Testis (tissue), 3 donors: ENCODE measurements around the gene BCL2L14. TPM values are rescaled to one million over a fixed set of nuclear protein-coding genes. Genes with fewer than 3 reads are reported as not detected.

Source experiments
- DNase-seq: peaks from one replicate; pipeline ENCODE4 v3.0.0-alpha.2; 2019
- H3K27ac ChIP-seq, 2 donors: fragments of 200-600 bp; sonication (generic); one replicate each; pipeline ENCODE4 v1.5.1; 2019
- H3K27me3 ChIP-seq: fragments of 200-600 bp; sonication (generic); one replicate; pipeline ENCODE4 v1.5.1; 2019
- H3K36me3 ChIP-seq: fragments of 200-600 bp; sonication (generic); one replicate; pipeline ENCODE4 v1.5.1; 2017; ENCODE audit warnings: low read depth; ENCODE audit errors: missing control alignments
- H3K4me1 ChIP-seq: fragments of 200-600 bp; sonication (generic); one replicate; pipeline ENCODE4 v1.5.1; 2019
- H3K4me3 ChIP-seq, 2 donors: fragments of 200-600 bp; sonication (generic); one replicate each; pipeline ENCODE4 v1.5.1; 2017 to 2019
- H3K9me3 ChIP-seq: fragments of 200-600 bp; sonication (generic); one replicate; pipeline ENCODE4 v1.5.1; 2017
- POLR2A ChIP-seq: fragments of 450-650 bp; IDR thresholded peaks from one replicate; pipeline ENCODE4 v1.6.1; 2017; ENCODE audit warnings: antibody characterized with exemption, mild to moderate bottlenecking, moderate library complexity
- WGBS, 2 donors: methylation state at CpG; one replicate each; pipeline ENCODE4 v1.1.5; 2018; 5-methylcytosine and 5-hydroxymethylcytosine counted together
- intact Hi-C: fragments of 100-400 bp; cut with DNase I; formaldehyde crosslinking; loops from one replicate; pipeline ENCODE4 v1.15.1; 2023; ENCODE audit warnings: low total_unique reads
- polyA plus RNA-seq: library from polyadenylated mRNA; stranded (reverse); fragments of 350-450 nt; fragmentation: Illumina TruSeq; extraction: RNeasy Lipid Tissue Mini Kit (QIAGEN cat#74804); gene quantifications from one replicate; pipeline ENCODE4 v1.2.3, GENCODE V29; 2014; ENCODE audit warnings: low read depth, low replicate concordance; ENCODE audit not compliant: insufficient read depth
- total RNA-seq, 2 donors: library from RNA; depleted of rRNA; stranded (reverse); fragments of >200 nt; gene quantifications; one replicate each; pipeline ENCODE4 v1.2.3, GENCODE V29; 2016
- TF ChIP-seq, protein P1 (sequence below), 3 experiments: fragments of 450-650 bp in 2 of 3; fragments of 200-600 bp in 1 of 3; sonication (generic) in 1 of 3; IDR thresholded peaks; one replicate each; pipeline ENCODE4 v1.5.1; 2016 to 2019; ENCODE audit warnings: antibody characterized with exemption in 3 of 3, mild to moderate bottlenecking in 2 of 3, moderate library complexity in 1 of 3

The BCL2L14 gene
- total and polyA plus RNA-seq, 3 donors from 2014 or later = 18.8 to 79.9 (median 51.4) TPM

DNA sequence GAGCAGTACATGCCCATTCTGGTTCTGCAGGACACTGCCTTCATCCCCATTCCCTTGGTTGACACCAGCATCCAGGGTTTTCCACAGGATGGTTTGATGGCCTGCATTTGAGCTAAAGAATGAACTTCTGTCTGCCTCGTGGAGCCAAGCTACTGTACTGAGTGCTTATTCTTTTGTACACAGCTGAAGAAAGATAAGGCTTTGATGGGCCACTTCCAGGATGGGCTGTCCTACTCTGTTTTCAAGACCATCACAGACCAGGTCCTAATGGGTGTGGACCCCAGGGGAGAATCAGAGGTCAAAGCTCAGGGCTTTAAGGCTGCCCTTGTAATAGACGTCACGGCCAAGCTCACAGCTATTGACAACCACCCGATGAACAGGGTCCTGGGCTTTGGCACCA, 23.7 kb downstream of the BCL2L14 start:
- H3K9me3 ChIP-seq = no peaks in the 10 kb centered on the region
- H3K36me3 ChIP-seq = no peaks in the 10 kb centered on the region
- no peaks in the 10 kb centered on the region for H3K4me1 ChIP-seq
- TF ChIP-seq POLR2A = no peak
- TF ChIP-seq, protein P1, sequence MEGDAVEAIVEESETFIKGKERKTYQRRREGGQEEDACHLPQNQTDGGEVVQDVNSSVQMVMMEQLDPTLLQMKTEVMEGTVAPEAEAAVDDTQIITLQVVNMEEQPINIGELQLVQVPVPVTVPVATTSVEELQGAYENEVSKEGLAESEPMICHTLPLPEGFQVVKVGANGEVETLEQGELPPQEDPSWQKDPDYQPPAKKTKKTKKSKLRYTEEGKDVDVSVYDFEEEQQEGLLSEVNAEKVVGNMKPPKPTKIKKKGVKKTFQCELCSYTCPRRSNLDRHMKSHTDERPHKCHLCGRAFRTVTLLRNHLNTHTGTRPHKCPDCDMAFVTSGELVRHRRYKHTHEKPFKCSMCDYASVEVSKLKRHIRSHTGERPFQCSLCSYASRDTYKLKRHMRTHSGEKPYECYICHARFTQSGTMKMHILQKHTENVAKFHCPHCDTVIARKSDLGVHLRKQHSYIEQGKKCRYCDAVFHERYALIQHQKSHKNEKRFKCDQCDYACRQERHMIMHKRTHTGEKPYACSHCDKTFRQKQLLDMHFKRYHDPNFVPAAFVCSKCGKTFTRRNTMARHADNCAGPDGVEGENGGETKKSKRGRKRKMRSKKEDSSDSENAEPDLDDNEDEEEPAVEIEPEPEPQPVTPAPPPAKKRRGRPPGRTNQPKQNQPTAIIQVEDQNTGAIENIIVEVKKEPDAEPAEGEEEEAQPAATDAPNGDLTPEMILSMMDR (IDR thresholded peaks at IDR 0.05) = no peak
- no peak overlapping the region for H3K4me3 ChIP-seq
- WGBS, 2 donors = 86 to 100% methylated on average over 3 to 4 of the region's 4 CpGs
- no peak overlapping the region for H3K27ac ChIP-seq
- no peaks in the 10 kb centered on the region for H3K27me3 ChIP-seq
- DNase-seq = no peak
- intact Hi-C loops = no loop called here

DNA sequence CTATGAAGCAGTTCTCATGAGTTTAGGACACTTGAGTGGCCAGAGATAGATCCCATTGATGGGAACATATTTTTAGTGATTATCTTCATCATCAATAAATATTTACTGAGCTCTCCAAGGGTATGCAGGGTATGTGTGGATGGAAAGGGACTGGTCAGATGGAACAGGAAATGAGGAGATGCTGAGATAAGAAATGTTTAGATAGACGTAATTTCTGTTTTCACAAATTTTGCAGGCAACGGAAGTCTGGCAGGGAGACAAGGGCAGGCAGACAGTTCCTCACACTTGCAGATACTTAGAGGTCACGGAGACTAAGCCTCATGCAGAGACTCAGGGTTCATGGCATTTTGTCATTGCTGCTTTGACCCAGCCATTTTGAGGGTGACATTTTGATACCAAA, 24.3 kb downstream of the BCL2L14 start:
- Histone ChIP-seq H3K27ac (no peak overlapping the region), H3K27me3 (no peaks in the 10 kb centered on the region), H3K4me3 (no peak overlapping the region), H3K9me3 (no peaks in the 10 kb centered on the region), H3K36me3 (no peaks in the 10 kb centered on the region), H3K4me1 (no peaks in the 10 kb centered on the region)
- no peak for DNase-seq
- intact Hi-C loops = no loop called here
- no peak for TF ChIP-seq POLR2A
- TF ChIP-seq, protein P1 (IDR thresholded peaks at IDR 0.05) = no peak
- WGBS, 2 donors = 78 to 87% methylated on average over 3 of the region's 3 CpGs

DNA sequence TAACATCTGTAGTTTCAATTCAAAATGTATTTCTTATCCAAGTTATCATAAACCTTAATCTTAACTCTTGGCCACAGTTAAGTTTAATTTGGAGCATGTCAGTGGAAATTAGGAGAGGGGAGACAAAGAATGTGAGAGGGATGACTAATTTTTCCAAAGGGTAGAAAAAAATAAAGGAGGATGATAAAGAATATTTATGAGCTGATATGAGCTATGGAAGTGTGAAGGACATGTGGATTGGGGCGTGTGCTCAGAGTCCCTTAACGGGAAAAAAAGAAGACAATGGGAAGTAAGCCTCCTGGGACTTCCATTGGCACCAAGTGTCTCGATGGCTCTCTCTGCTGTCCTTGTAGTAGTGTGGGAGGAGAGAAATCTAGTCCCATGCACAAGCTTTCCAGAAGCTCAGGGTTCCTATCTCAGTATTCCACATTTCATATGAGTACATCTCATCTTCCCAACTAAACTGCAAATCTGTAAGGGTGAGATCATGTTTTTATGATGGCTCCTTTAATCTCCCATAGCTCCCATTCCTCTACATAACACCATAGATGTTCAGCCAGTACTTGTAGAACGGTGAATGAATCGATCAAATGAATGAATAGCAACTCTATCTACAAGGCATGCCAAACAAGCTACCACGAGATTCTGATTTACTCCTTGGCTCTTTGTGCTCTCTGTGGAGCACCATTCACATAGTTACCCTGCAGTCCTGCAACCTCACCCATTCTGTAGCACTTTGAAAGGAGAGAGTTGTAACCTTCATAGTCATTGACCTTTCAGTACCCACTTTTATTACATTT, 27.4 kb downstream of the BCL2L14 start:
- Histone ChIP-seq H3K9me3 (no peaks in the 10 kb centered on the region), H3K4me1 (no peaks in the 10 kb centered on the region), H3K36me3 (no peaks in the 10 kb centered on the region), H3K27ac (no peak overlapping the region), H3K27me3 (no peaks in the 10 kb centered on the region), H3K4me3 (no peak overlapping the region)
- TF ChIP-seq, protein P1 (IDR thresholded peaks at IDR 0.05) = no peak
- no peak for TF ChIP-seq POLR2A
- intact Hi-C loops = no loop called here
- no peak for DNase-seq
- 61 to 71% methylated on average over 6 of the region's 6 CpGs for whole genome bisulfite sequencing, 2 donors

DNA sequence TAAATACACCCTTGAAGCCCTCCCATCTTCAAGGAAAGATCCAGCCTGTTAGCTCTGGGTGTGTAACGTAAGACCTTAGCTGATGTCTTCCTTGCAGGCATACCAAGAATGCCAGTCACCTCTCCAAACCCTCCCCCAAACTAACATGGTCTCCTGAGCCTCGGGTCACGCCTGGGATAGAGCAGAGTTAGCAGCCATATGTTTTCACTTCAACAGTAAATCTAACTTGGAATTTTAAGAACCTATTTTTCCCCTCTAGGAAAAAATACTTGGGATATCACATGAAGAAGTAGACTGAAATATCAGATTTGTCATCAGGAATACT, 27.9 kb downstream of the BCL2L14 start:
- DNase-seq = no peak
- 81 to 86% methylated on average over 3 of the region's 3 CpGs for WGBS, 2 donors
- no peaks in the 10 kb centered on the region for H3K27me3 ChIP-seq
- no peak overlapping the region for H3K4me3 ChIP-seq
- H3K4me1 ChIP-seq = no peaks in the 10 kb centered on the region
- no peaks in the 10 kb centered on the region for H3K36me3 ChIP-seq
- TF ChIP-seq, protein P1 (IDR thresholded peaks at IDR 0.05) = no peak
- no peak for TF ChIP-seq POLR2A
- intact Hi-C loops = no loop called here
- no peak overlapping the region for H3K27ac ChIP-seq
- H3K9me3 ChIP-seq = no peaks in the 10 kb centered on the region

GRCh38 chr12:12099102-12099501, 28.4 kb downstream of the BCL2L14 start:
- intact Hi-C loops = no loop called here
- H3K27me3 ChIP-seq = no peaks in the 10 kb centered on the region
- no peak for DNase-seq
- whole genome bisulfite sequencing, 2 donors = 72 to 74% methylated on average over 6 of the region's 6 CpGs
- no peaks in the 10 kb centered on the region for H3K9me3 ChIP-seq
- H3K4me1 ChIP-seq = no peaks in the 10 kb centered on the region
- H3K36me3 ChIP-seq = no peaks in the 10 kb centered on the region
- H3K27ac ChIP-seq = no peak overlapping the region
- H3K4me3 ChIP-seq = no peak overlapping the region
- TF ChIP-seq POLR2A = no peak
- TF ChIP-seq, protein P1 (IDR thresholded peaks at IDR 0.05) = no peak
